ENCODE results near the gene COL23A1.

DNA sequence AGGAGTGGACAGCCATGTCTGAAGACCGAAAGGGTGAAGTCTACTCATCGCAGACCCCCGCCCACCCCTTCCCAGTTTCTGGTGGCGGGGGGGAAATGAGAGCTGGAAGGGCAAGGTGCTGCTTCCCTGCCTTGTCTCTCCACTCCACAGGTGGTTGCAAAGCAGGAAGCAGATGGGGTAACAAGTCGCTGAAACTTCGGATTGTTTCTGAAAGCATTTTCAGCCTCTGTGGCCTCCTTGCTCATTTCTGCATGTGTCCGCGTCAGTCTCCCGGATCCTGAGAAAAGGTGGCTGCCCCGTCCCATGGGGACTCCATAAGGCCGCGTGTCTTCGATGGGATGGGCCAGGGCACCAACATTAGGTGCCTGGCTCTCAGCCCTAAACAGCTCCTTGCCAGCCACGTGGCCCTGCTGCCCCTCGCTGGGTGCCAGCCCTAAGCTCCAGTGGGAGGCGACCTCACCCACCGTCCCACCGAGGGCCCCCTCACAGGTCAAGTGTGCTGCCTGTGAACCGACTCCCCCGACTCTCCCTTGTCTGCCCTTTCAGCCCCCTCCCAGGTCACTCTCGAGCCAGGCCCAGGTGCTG is 358.6 kb downstream of the COL23A1 start:
- TF ChIP-seq CEBPB (IDR thresholded peaks at IDR 0.05) (no peak), HOXB13 (CRISPR knock-in tag; IDR thresholded peaks at IDR 0.05; ENCODE audit: low read depth) (no peak), SMC3 (IDR thresholded peaks at IDR 0.05) (no peak), MAFK (IDR thresholded peaks at IDR 0.05; ENCODE audit: partially characterized antibody) (no peak), KDM1A (IDR thresholded peaks at IDR 0.05; ENCODE audit: low read depth) (no peak)
- TF ChIP-seq, protein P1, sequence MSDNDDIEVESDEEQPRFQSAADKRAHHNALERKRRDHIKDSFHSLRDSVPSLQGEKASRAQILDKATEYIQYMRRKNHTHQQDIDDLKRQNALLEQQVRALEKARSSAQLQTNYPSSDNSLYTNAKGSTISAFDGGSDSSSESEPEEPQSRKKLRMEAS (IDR thresholded peaks at IDR 0.05): no peak; the same call in 1 of the 2 replicates
- TF ChIP-seq, protein P2, sequence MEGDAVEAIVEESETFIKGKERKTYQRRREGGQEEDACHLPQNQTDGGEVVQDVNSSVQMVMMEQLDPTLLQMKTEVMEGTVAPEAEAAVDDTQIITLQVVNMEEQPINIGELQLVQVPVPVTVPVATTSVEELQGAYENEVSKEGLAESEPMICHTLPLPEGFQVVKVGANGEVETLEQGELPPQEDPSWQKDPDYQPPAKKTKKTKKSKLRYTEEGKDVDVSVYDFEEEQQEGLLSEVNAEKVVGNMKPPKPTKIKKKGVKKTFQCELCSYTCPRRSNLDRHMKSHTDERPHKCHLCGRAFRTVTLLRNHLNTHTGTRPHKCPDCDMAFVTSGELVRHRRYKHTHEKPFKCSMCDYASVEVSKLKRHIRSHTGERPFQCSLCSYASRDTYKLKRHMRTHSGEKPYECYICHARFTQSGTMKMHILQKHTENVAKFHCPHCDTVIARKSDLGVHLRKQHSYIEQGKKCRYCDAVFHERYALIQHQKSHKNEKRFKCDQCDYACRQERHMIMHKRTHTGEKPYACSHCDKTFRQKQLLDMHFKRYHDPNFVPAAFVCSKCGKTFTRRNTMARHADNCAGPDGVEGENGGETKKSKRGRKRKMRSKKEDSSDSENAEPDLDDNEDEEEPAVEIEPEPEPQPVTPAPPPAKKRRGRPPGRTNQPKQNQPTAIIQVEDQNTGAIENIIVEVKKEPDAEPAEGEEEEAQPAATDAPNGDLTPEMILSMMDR (IDR thresholded peaks at IDR 0.05): no peak

Data from A549 (cell line).